Activated naive CD8-positive, alpha-beta T cell treated with anti-CD3 and anti-CD28 coated beads, Interleukin-2, amount 10 ng/mL, durations not matched to agents 7 days and 5 days (primary cell): ENCODE results near the gene PCNP. TPM values are rescaled to one million over a fixed set of nuclear protein-coding genes. Genes with fewer than 3 reads are reported as not detected.
"Not testable (repeated sequence)": the region's sequence is repeated elsewhere in the genome, so short reads cannot be mapped to it uniquely, and the experiment has no call there.

Experiments used
- ATAC-seq: fragments of 150-1000 bp; cut with Tn5 transposase; one replicate; pipeline ENCODE4 v1.10.0; 2021; ENCODE audit warnings: low read depth, moderate library complexity
- POLR2A ChIA-PET: fragments of 350-600 bp; sonication (Branson Sonifier 250); formaldehyde crosslinking; loops from one replicate; lab custom pipeline; 2021; ENCODE audit warnings: antibody characterized with exemption; lab: Charles Lee
- DNase-seq: peaks from one replicate; pipeline ENCODE4 v3.0.0; 2021
- H3K27ac Mint-ChIP-seq: one replicate; pipeline ENCODE4 v1.8.0; 2022; ENCODE audit warnings: mild to moderate bottlenecking, mixed read lengths
- H3K27me3 Mint-ChIP-seq: one replicate; pipeline ENCODE4 v1.8.0; 2022; ENCODE audit warnings: mild to moderate bottlenecking, moderate library complexity, mixed read lengths
- H3K36me3 Mint-ChIP-seq: one replicate; pipeline ENCODE4 v1.8.0; 2021; ENCODE audit warnings: mild to moderate bottlenecking, mixed read lengths
- H3K4me1 Mint-ChIP-seq: one replicate; pipeline ENCODE4 v1.8.0; 2021; ENCODE audit warnings: mixed read lengths
- H3K4me3 Mint-ChIP-seq: one replicate; pipeline ENCODE4 v1.8.0; 2022; ENCODE audit warnings: mild to moderate bottlenecking, moderate library complexity, mixed read lengths
- H3K9me3 Mint-ChIP-seq: one replicate; pipeline ENCODE4 v1.8.0; 2021; ENCODE audit warnings: mixed read lengths
- total RNA-seq, 2 experiments: library from RNA; stranded (reverse); gene quantifications; one replicate each; pipeline ENCODE4 v1.2.3, GENCODE V29; 2021

The PCNP gene
- total RNA-seq: 100 to 1,000 TPM; 167 to 173 TPM

- Mint-ChIP-seq H3K27ac (peak within 1 kb of the TSS; percentile 99), H3K27me3 (no peaks in the 10 kb centered on the region), H3K9me3 (no peaks in the 10 kb centered on the region), H3K4me1 (peaks cover 43% of the 10 kb centered on the region), H3K36me3 (peaks cover 21% of the 10 kb centered on the region), H3K4me3 (peak within 1 kb of the TSS; percentile 98)
- DNase-seq (peak; percentile 98), ATAC-seq (peak; percentile 78)
- POLR2A ChIA-PET: interaction anchor here (0.6 to 3.8 kb wide), 18 partner anchors 12 to 863 kb away, joined by 3 to 39 read pairs (median 5); partner anchors contain the start of genes CEP97, RPL24, SENP7 and TRMT10C
Measured at GRCh38 chr3:101573449-101574387, at the start of gene PCNP. Gene PCNP, plus strand, starts transcription at chr3:101574180. Its CDS starts 36 bp downstream, at chr3:101574216.

GRCh38 chr3:101527441-101527840 is 46.5 kb upstream of the PCNP start:
- Mint-ChIP-seq H3K4me3 (no peak overlapping the region), H3K4me1 (peaks cover 24% of the 10 kb centered on the region), H3K27ac (no peak overlapping the region), H3K9me3 (peaks cover 1% of the 10 kb centered on the region), H3K36me3 (peaks cover 15% of the 10 kb centered on the region), H3K27me3 (no peaks in the 10 kb centered on the region)
- ATAC-seq (no peak), DNase-seq (no peak)
- POLR2A ChIA-PET: no interaction called here

GRCh38 chr3:101527906-101528305 is 46.1 kb upstream of the PCNP start:
- Mint-ChIP-seq H3K36me3 (peaks cover 15% of the 10 kb centered on the region), H3K4me3 (no peak overlapping the region), H3K27me3 (no peaks in the 10 kb centered on the region), H3K4me1 (peaks cover 25% of the 10 kb centered on the region), H3K27ac (no peak overlapping the region), H3K9me3 (peaks cover 1% of the 10 kb centered on the region)
- POLR2A ChIA-PET: no interaction called here
- no peak for ATAC-seq
- DNase-seq: no peak

GRCh38 chr3:101529816-101530685 is 43.9 kb upstream of the PCNP start:
- POLR2A ChIA-PET: interaction anchor here (0.6 to 1.8 kb wide), 6 partner anchors 8 to 156 kb away, joined by 3 to 9 read pairs (median 6); partner anchors contain the start of genes RPL24 and SENP7
- Mint-ChIP-seq H3K9me3 (no peaks in the 10 kb centered on the region), H3K4me1 (peaks cover 25% of the 10 kb centered on the region), H3K4me3 (peak overlapping the region; percentile 7), H3K27ac (peak overlapping the region; percentile 47), H3K27me3 (no peaks in the 10 kb centered on the region), H3K36me3 (peaks cover 13% of the 10 kb centered on the region)
- DNase-seq (no peak), ATAC-seq (peak; percentile 14)

GRCh38 chr3:101530686-101531047 is 43.3 kb upstream of the PCNP start:
- Mint-ChIP-seq H3K9me3 (no peaks in the 10 kb centered on the region), H3K4me3 (peak overlapping the region; percentile 7), H3K27me3 (no peaks in the 10 kb centered on the region), H3K27ac (peak overlapping the region; percentile 47), H3K4me1 (peaks cover 25% of the 10 kb centered on the region), H3K36me3 (peaks cover 13% of the 10 kb centered on the region)
- POLR2A ChIA-PET: interaction anchor here (0.6 to 1.8 kb wide), 5 partner anchors 9 to 156 kb away, joined by 3 to 9 read pairs (median 6); partner anchors contain the start of genes RPL24 and SENP7
- ATAC-seq: peak; percentile 48
- DNase-seq: no peak

GRCh38 chr3:101531473-101532086 is 42.4 kb upstream of the PCNP start:
- peaks cover 1% of the 10 kb centered on the region for H3K9me3 Mint-ChIP-seq
- POLR2A ChIA-PET: no interaction called here
- DNase-seq: no peak

GRCh38 chr3:101532783-101533602 is 41.0 kb upstream of the PCNP start:
- ATAC-seq (no peak), DNase-seq (no peak)
- POLR2A ChIA-PET: no interaction called here
- Mint-ChIP-seq H3K36me3 (peaks cover 9% of the 10 kb centered on the region), H3K27ac (no peak overlapping the region), H3K4me1 (peaks cover 25% of the 10 kb centered on the region), H3K27me3 (peaks cover 3% of the 10 kb centered on the region), H3K4me3 (no peak overlapping the region), H3K9me3 (peaks cover 1% of the 10 kb centered on the region)

More at GRCh38 chr3:101531473-101532086, 42.4 kb upstream of the PCNP start:
- Mint-ChIP-seq H3K4me3 (peak overlapping the region; percentile 7), H3K36me3 (peaks cover 13% of the 10 kb centered on the region), H3K27me3 (no peaks in the 10 kb centered on the region), H3K4me1 (peaks cover 25% of the 10 kb centered on the region), H3K27ac (peak overlapping the region; percentile 47)
- ATAC-seq: peak; percentile 79

- peaks cover 9% of the 10 kb centered on the region for H3K36me3 Mint-ChIP-seq
- peaks cover 1% of the 10 kb centered on the region for H3K9me3 Mint-ChIP-seq
- peaks cover 3% of the 10 kb centered on the region for H3K27me3 Mint-ChIP-seq
- H3K4me1 Mint-ChIP-seq: peaks cover 25% of the 10 kb centered on the region
- POLR2A ChIA-PET: no interaction called here
- H3K4me3 Mint-ChIP-seq: no peak overlapping the region
- DNase-seq: no peak
- ATAC-seq: no peak
- no peak overlapping the region for H3K27ac Mint-ChIP-seq
Measured at GRCh38 chr3:101533603-101533968, 40.4 kb upstream of the PCNP start.

GRCh38 chr3:101535221-101535620 is 38.8 kb upstream of the PCNP start:
- Mint-ChIP-seq H3K9me3 (peaks cover 8% of the 10 kb centered on the region), H3K4me1 (peaks cover 21% of the 10 kb centered on the region), H3K4me3 (no peak overlapping the region), H3K27ac (no peak overlapping the region), H3K36me3 (peaks cover 9% of the 10 kb centered on the region), H3K27me3 (peaks cover 5% of the 10 kb centered on the region)
- ATAC-seq: no peak
- POLR2A ChIA-PET: no interaction called here
- no peak for DNase-seq

GRCh38 chr3:101536266-101536665 is 37.7 kb upstream of the PCNP start:
- ATAC-seq (no peak), DNase-seq (no peak)
- Mint-ChIP-seq H3K27ac (no peak overlapping the region), H3K36me3 (peaks cover 9% of the 10 kb centered on the region), H3K4me1 (peaks cover 12% of the 10 kb centered on the region), H3K4me3 (no peak overlapping the region), H3K27me3 (peaks cover 5% of the 10 kb centered on the region), H3K9me3 (peaks cover 8% of the 10 kb centered on the region)
- POLR2A ChIA-PET: no interaction called here

- H3K27me3 Mint-ChIP-seq, H3K9me3 Mint-ChIP-seq, ATAC-seq, H3K4me3 Mint-ChIP-seq, H3K4me1 Mint-ChIP-seq, POLR2A ChIA-PET, H3K36me3 Mint-ChIP-seq, H3K27ac Mint-ChIP-seq, DNase-seq: not testable (repeated sequence)
Measured at GRCh38 chr3:101536955-101537354, 37.0 kb upstream of the PCNP start.

GRCh38 chr3:101542957-101543356 is 31.0 kb upstream of the PCNP start:
- peaks cover 2% of the 10 kb centered on the region for H3K27me3 Mint-ChIP-seq
- H3K4me1 Mint-ChIP-seq: peaks cover 28% of the 10 kb centered on the region
- ATAC-seq (peak; percentile 82), DNase-seq (no peak)
- POLR2A ChIA-PET: interaction anchor here (0.8 to 2.5 kb wide), 6 partner anchors 22 to 299 kb away, joined by 4 to 16 read pairs (median 5); partner anchors contain the start of gene SENP7
- H3K9me3 Mint-ChIP-seq: peaks cover 6% of the 10 kb centered on the region
- peaks cover 11% of the 10 kb centered on the region for H3K36me3 Mint-ChIP-seq
- peak overlapping the region; percentile 84 for H3K27ac Mint-ChIP-seq
- H3K4me3 Mint-ChIP-seq: peak overlapping the region; percentile 35
